HG03060 (cell line): Measurements from ENCODE around the gene PAQR3.

Source experiments
- ATAC-seq: cut with Tn5 transposase; IDR thresholded peaks from one replicate; pipeline ENCODE4 v1.9.1; 2021; ENCODE audit warnings: low read depth, moderate number of reproducible peaks; ENCODE audit not compliant: unreplicated experiment

PAQR3 gene

GRCh38 chr4:78863991-78864390, 75.2 kb downstream of the PAQR3 start:
- no peak for ATAC-seq

- ATAC-seq: no peak
Observed at GRCh38 chr4:78863254-78863869, 75.9 kb downstream of the PAQR3 start.

- ATAC-seq: no peak
Observed at GRCh38 chr4:78862314-78862737, 76.9 kb downstream of the PAQR3 start.
